Testis (tissue), 2 donors: ENCODE data around the gene PPEF1.

Experiments used
- CTCF ChIP-seq, 3 experiments: fragments of 450-650 bp in 2 of 3; fragments of 200-600 bp in 1 of 3; sonication (generic) in 1 of 3; IDR thresholded peaks; one replicate each; pipeline ENCODE4 v1.5.1; 2016 to 2019; ENCODE audit warnings: antibody characterized with exemption in 3 of 3, mild to moderate bottlenecking in 2 of 3, moderate library complexity in 1 of 3
- POLR2A ChIP-seq: fragments of 450-650 bp; IDR thresholded peaks from one replicate; pipeline ENCODE4 v1.6.1; 2017; ENCODE audit warnings: antibody characterized with exemption, mild to moderate bottlenecking, moderate library complexity

GRCh38 chrX:18674417-18674787, 33.0 kb upstream of the PPEF1 start:
- no peak for TF ChIP-seq CTCF (IDR thresholded peaks at IDR 0.05)
- TF ChIP-seq POLR2A = no peak
